Epidermal melanocyte (primary cell): Measurements from ENCODE around the gene NSA2.

ENCODE experiments used
- DNase-seq: peaks from one replicate; pipeline ENCODE4 v3.0.0; 2011; ENCODE audit warnings: low spot score; ENCODE audit not compliant: insufficient read length

Gene NSA2

DNA sequence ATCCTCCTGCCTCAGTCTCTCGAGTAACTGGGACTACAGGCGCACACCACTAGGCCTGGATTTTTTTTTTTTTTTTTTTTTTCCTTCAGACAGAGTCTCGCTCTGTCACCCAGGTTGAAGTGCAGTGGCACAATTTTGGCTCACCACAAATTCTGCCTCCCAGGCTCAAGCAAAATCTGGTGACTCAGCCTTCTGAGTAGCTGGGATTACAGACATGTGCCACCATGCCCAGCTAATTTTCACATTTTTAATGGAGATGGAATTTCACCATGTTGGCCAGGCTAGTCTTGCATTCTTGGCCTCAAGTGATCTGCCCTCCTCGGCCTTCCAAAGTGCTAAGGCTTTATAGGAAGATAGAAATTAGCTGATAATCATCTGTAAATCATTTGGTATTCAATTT, 43.9 kb downstream of the NSA2 start:
- DNase-seq: no peak

DNA sequence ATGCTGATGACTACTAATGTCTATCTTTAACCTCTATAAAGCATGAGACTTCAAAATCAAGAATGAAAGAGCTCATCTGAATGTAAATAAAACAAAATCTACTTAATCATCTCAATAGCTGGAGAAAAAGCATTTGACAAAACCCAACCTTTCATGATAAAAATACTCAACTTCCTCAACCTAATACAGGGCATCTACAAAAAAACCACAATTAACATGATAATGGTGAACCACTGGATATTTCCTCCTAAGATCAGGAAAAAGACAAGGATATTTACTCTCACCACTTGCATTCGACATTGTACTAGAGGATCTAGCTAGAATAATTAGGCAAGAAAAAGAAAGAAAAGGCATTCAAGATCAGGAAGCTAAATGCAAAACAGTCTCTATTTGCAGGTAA, 49.8 kb downstream of the NSA2 start:
- DNase-seq: no peak

DNA sequence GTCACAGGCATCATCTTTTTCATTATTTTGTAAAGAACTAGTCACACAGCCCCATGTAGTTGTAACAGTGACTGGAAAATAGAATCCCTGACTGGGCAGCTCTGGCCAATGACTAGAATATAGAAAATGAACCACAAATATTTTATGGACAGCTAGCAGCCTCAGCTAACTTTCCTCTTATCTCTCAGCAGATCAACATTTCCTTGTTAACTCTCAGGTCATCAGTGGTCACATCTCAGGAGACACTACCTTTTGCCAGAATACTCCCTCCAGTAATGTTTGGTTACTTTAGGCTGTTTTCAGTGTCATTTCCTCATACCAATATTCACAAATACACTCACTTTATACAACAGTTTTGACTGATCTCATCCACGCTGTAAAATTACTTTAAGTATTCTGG, 55.2 kb downstream of the NSA2 start:
- DNase-seq: no peak

DNA sequence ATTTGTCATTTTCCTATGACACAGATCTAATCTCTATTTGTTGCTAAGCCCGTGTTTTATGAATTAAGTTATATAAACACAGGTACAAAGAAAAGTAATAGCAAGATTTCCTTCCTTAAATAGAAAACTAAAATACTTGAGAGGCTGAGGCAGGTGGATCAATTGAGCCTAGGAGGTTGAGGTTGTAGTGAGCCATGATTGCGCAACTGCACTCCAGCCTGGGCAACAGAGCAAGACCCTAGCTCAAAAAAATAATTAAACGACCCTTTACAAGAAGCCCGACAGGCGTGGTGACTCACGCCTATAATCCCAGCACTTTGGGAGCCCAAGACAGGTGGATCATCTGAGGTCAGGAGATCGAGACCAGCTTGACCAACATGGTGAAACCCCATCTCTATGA, 62.4 kb downstream of the NSA2 start:
- DNase-seq: no peak
